Progenitor cell of endocrine pancreas (in vitro differentiated cells): ENCODE measurements around the gene DHRS11. TPM values are rescaled to one million over a fixed set of nuclear protein-coding genes. Genes with fewer than 3 reads are reported as not detected.
"Not testable (repeated sequence)": the region's sequence is repeated elsewhere in the genome, so short reads cannot be mapped to it uniquely, and the experiment has no call there.

ENCODE experiments used
- DNase-seq: peaks from one replicate; pipeline ENCODE4 v3.0.0; 2021; ENCODE audit warnings: low spot score; ENCODE audit not compliant: unreplicated experiment
- H3K27ac Mint-ChIP-seq: 2 replicates; pipeline ENCODE4 v1.8.0; 2021; ENCODE audit warnings: mild to moderate bottlenecking, moderate library complexity, mixed read lengths
- H3K27me3 Mint-ChIP-seq: 2 replicates; pipeline ENCODE4 v1.8.0; 2021; ENCODE audit warnings: mixed read lengths
- H3K36me3 Mint-ChIP-seq: 2 replicates; pipeline ENCODE4 v1.8.0; 2022; ENCODE audit warnings: mixed read lengths; ENCODE audit not compliant: insufficient read depth
- H3K4me1 Mint-ChIP-seq: 2 replicates; pipeline ENCODE4 v1.8.0; 2021; ENCODE audit warnings: low read depth, mixed read lengths
- H3K4me3 Mint-ChIP-seq: 2 replicates; pipeline ENCODE4 v1.8.0; 2021; ENCODE audit warnings: low read depth, mild to moderate bottlenecking, moderate library complexity, mixed read lengths
- H3K9me3 Mint-ChIP-seq: 2 replicates; pipeline ENCODE4 v1.8.0; 2021; ENCODE audit warnings: low read depth, mixed read lengths
- CTCF ChIP-seq: fragments of 200-600 bp; sonication (generic); IDR thresholded peaks from one replicate; pipeline ENCODE4 v1.5.0; 2021; ENCODE audit warnings: antibody characterized with exemption, mild to moderate bottlenecking; ENCODE audit not compliant: unreplicated experiment
- total RNA-seq: library from RNA; stranded (reverse); gene quantifications from 2 replicates; pipeline ENCODE4 v1.2.1, GENCODE V29; 2021

Gene DHRS11
- total RNA-seq, 1 donor from 2014 or later: 12.0 TPM

- no peaks in the 10 kb centered on the region for H3K9me3 Mint-ChIP-seq
- peaks cover 6% of the 10 kb centered on the region for H3K36me3 Mint-ChIP-seq
- DNase-seq: peak; percentile 45
- H3K4me1 Mint-ChIP-seq: peaks cover 19% of the 10 kb centered on the region
- no peaks in the 10 kb centered on the region for H3K27me3 Mint-ChIP-seq
- peak; percentile 88 for TF ChIP-seq CTCF
- H3K27ac Mint-ChIP-seq: no peak overlapping the region
- H3K4me3 Mint-ChIP-seq: peak overlapping the region; percentile 86
Observed at GRCh38 chr17:36602924-36603384, 11.3 kb downstream of the DHRS11 start.

GRCh38 chr17:36605028-36605427, 13.3 kb downstream of the DHRS11 start:
- DNase-seq, H3K9me3 Mint-ChIP-seq, H3K27me3 Mint-ChIP-seq, H3K36me3 Mint-ChIP-seq, H3K4me3 Mint-ChIP-seq, H3K27ac Mint-ChIP-seq: not testable (repeated sequence)
- H3K4me1 Mint-ChIP-seq: peaks cover 19% of the 10 kb centered on the region

GRCh38 chr17:36608280-36608679, 16.6 kb downstream of the DHRS11 start:
- Mint-ChIP-seq H3K27me3 (peaks cover 2% of the 10 kb centered on the region), H3K36me3 (peaks cover 6% of the 10 kb centered on the region), H3K27ac (no peak overlapping the region), H3K9me3 (no peaks in the 10 kb centered on the region), H3K4me1 (peaks cover 10% of the 10 kb centered on the region), H3K4me3 (no peak overlapping the region)
- no peak for TF ChIP-seq CTCF
- DNase-seq: no peak

- peak; percentile 55 for TF ChIP-seq CTCF
- Mint-ChIP-seq H3K4me3 (no peak overlapping the region), H3K9me3 (no peaks in the 10 kb centered on the region), H3K4me1 (peaks cover 14% of the 10 kb centered on the region), H3K27ac (no peak overlapping the region), H3K36me3 (peaks cover 6% of the 10 kb centered on the region), H3K27me3 (peaks cover 8% of the 10 kb centered on the region)
- DNase-seq: peak; percentile 40
Observed at GRCh38 chr17:36608794-36609497, 17.3 kb downstream of the DHRS11 start.

- H3K4me3 Mint-ChIP-seq: no peak overlapping the region
- no peak for DNase-seq
- peaks cover 11% of the 10 kb centered on the region for H3K27me3 Mint-ChIP-seq
- TF ChIP-seq CTCF: no peak
- H3K4me1 Mint-ChIP-seq: peaks cover 11% of the 10 kb centered on the region
- H3K27ac Mint-ChIP-seq: no peak overlapping the region
- H3K9me3 Mint-ChIP-seq: no peaks in the 10 kb centered on the region
- H3K36me3 Mint-ChIP-seq: peaks cover 6% of the 10 kb centered on the region
Observed at GRCh38 chr17:36609498-36609862, 17.8 kb downstream of the DHRS11 start.

GRCh38 chr17:36610474-36610873, 18.8 kb downstream of the DHRS11 start:
- Mint-ChIP-seq H3K4me3 (no peak overlapping the region), H3K27ac (no peak overlapping the region), H3K36me3 (peaks cover 6% of the 10 kb centered on the region), H3K9me3 (no peaks in the 10 kb centered on the region), H3K4me1 (peaks cover 12% of the 10 kb centered on the region), H3K27me3 (peaks cover 13% of the 10 kb centered on the region)
- DNase-seq: no peak
- no peak for TF ChIP-seq CTCF
